Caco-2 (cell line): ENCODE data around the gene MCTS1. TPM values are rescaled to one million over a fixed set of nuclear protein-coding genes. Genes with fewer than 3 reads are reported as not detected.
"Not testable (repeated sequence)": the region's sequence is repeated elsewhere in the genome, so short reads cannot be mapped to it uniquely, and the experiment has no call there.

Experiments
- BruUV-seq: library from RNA; stranded (reverse); fragments of 400-500 nt; replicated peaks from 2 replicates; lab custom pipeline; 2021; lab: Mats Ljungman, UMichigan
- CTCF ChIA-PET: fragments of 300-600 bp; sonication (Branson Sonifier 250); formaldehyde crosslinking; loops from one replicate; lab custom pipeline; 2022; ENCODE audit warnings: antibody characterized with exemption; lab: Charles Lee
- POLR2A ChIA-PET: fragments of 300-600 bp; sonication (Branson Sonifier 250); formaldehyde crosslinking; loops from one replicate; lab custom pipeline; 2022; ENCODE audit warnings: antibody characterized with exemption; lab: Charles Lee
- DNase-seq, 2 experiments: peaks; one replicate each; pipeline versions ENCODE4 v3.0.0 to v3.0.0-alpha.2; 2020 to 2022
- H3K27me3 ChIP-seq: replicated peaks from 2 replicates; pipeline ENCODE4 v1.6.0; 2011; ENCODE audit warnings: low read length; ENCODE audit not compliant: control insufficient read depth, insufficient read depth
- H3K36me3 ChIP-seq: 2 replicates; pipeline ENCODE4 v1.5.1; 2011; ENCODE audit warnings: low read length; ENCODE audit not compliant: control insufficient read depth, insufficient read depth
- H3K4me1 ChIP-seq: fragments of 250-450 bp; sonication (Bioruptor Pico); 2 replicates; pipeline ENCODE4 v1.5.1; 2020; ENCODE audit warnings: mild to moderate bottlenecking
- H3K4me3 ChIP-seq: 2 replicates; pipeline ENCODE4 v1.5.1; 2011; ENCODE audit warnings: low read depth, mild to moderate bottlenecking, control low read depth, low read length
- H3K9me3 ChIP-seq: fragments of 250-450 bp; sonication (Bioruptor Pico); 2 replicates; pipeline ENCODE4 v1.5.1; 2020; ENCODE audit warnings: mild to moderate bottlenecking, moderate library complexity
- H3K27ac Mint-ChIP-seq: one replicate; pipeline ENCODE4 v1.8.0; 2022; ENCODE audit warnings: mixed read lengths; ENCODE audit not compliant: unreplicated experiment
- H3K27me3 Mint-ChIP-seq: one replicate; pipeline ENCODE4 v1.8.0; 2022; ENCODE audit warnings: mixed read lengths; ENCODE audit not compliant: insufficient read depth, unreplicated experiment
- H3K36me3 Mint-ChIP-seq: one replicate; pipeline ENCODE4 v1.8.0; 2022; ENCODE audit warnings: mild to moderate bottlenecking, mixed read lengths; ENCODE audit not compliant: insufficient read depth, unreplicated experiment
- H3K4me1 Mint-ChIP-seq: one replicate; pipeline ENCODE4 v1.8.0; 2022; ENCODE audit warnings: low read depth, mixed read lengths; ENCODE audit not compliant: unreplicated experiment
- H3K4me3 Mint-ChIP-seq: one replicate; pipeline ENCODE4 v1.8.0; 2022; ENCODE audit warnings: mild to moderate bottlenecking, moderate library complexity, mixed read lengths; ENCODE audit not compliant: unreplicated experiment
- H3K9me3 Mint-ChIP-seq: one replicate; pipeline ENCODE4 v1.8.0; 2022; ENCODE audit warnings: mixed read lengths; ENCODE audit not compliant: unreplicated experiment
- intact Hi-C: fragments of 100-400 bp; cut with micrococcal nuclease; formaldehyde crosslinking; loops from one replicate; pipeline ENCODE4 v1.10.0; 2022; ENCODE audit not compliant: unreplicated experiment
- total RNA-seq: library from RNA; stranded (reverse); gene quantifications from 2 replicates; pipeline ENCODE4 v1.2.3, GENCODE V29; 2022
- TF ChIP-seq, protein P1 (sequence below), 2 experiments: fragments of 200-600 bp in 1 of 2; IDR thresholded peaks; 1 replicate in 1 of 2; 2 replicates in 1 of 2; pipeline versions ENCODE4 v1.5.1 to v1.8.0; 2011 to 2022; ENCODE audit warnings: antibody characterized with exemption in 1 of 2, control low read depth in 1 of 2, inconsistent platforms in 1 of 2, low read depth in 1 of 2, low read length in 1 of 2, mild to moderate bottlenecking in 1 of 2, moderate library complexity in 1 of 2; ENCODE audit not compliant: insufficient read depth in 1 of 2, severe bottlenecking in 1 of 2, unreplicated experiment in 1 of 2

MCTS1 gene
- total RNA-seq, 1 experiment from 2014 or later = 50.5 TPM

DNA sequence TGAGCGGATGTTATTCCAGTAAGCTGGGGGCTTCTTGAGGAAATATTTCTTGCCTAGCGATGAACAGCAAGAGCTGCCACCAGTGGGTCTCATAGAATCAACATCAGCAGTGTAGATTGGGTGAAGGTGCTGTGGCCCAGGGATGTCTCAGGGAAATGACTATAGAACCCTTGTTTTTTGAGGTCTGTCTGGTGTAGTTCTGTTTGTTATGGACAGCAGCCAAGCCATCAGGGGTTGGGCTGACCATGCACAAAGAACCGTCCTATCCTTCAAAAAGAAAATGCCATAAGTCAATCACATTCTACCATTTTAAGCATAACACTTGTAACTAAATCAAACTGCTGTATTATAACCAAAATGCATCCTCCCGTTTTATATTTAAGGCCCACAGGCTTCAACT lies 43.2 kb downstream of the MCTS1 start:
- H3K4me1 Mint-ChIP-seq = no peaks in the 10 kb centered on the region
- H3K27ac Mint-ChIP-seq = no peak overlapping the region
- no peaks in the 10 kb centered on the region for H3K9me3 Mint-ChIP-seq
- Histone ChIP-seq H3K4me1 (no peaks in the 10 kb centered on the region), H3K4me3 (no peak overlapping the region), H3K9me3 (no peaks in the 10 kb centered on the region), H3K27me3 (no peaks in the 10 kb centered on the region), H3K36me3 (no peaks in the 10 kb centered on the region)
- no peak overlapping the region for H3K4me3 Mint-ChIP-seq
- TF ChIP-seq, protein P1, sequence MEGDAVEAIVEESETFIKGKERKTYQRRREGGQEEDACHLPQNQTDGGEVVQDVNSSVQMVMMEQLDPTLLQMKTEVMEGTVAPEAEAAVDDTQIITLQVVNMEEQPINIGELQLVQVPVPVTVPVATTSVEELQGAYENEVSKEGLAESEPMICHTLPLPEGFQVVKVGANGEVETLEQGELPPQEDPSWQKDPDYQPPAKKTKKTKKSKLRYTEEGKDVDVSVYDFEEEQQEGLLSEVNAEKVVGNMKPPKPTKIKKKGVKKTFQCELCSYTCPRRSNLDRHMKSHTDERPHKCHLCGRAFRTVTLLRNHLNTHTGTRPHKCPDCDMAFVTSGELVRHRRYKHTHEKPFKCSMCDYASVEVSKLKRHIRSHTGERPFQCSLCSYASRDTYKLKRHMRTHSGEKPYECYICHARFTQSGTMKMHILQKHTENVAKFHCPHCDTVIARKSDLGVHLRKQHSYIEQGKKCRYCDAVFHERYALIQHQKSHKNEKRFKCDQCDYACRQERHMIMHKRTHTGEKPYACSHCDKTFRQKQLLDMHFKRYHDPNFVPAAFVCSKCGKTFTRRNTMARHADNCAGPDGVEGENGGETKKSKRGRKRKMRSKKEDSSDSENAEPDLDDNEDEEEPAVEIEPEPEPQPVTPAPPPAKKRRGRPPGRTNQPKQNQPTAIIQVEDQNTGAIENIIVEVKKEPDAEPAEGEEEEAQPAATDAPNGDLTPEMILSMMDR (IDR thresholded peaks at IDR 0.05; ENCODE audit: insufficient read depth in 1 of 2, low read depth in 1 of 2, low read length in 1 of 2, severe bottlenecking in 1 of 2, unreplicated experiment in 1 of 2) = no peak
- DNase-seq = no peak
- intact Hi-C loops = no loop called here
- CTCF ChIA-PET = no interaction called here
- BruUV-seq = no TSS peak
- no peaks in the 10 kb centered on the region for H3K36me3 Mint-ChIP-seq
- no peaks in the 10 kb centered on the region for H3K27me3 Mint-ChIP-seq
- POLR2A ChIA-PET = no interaction called here

DNA sequence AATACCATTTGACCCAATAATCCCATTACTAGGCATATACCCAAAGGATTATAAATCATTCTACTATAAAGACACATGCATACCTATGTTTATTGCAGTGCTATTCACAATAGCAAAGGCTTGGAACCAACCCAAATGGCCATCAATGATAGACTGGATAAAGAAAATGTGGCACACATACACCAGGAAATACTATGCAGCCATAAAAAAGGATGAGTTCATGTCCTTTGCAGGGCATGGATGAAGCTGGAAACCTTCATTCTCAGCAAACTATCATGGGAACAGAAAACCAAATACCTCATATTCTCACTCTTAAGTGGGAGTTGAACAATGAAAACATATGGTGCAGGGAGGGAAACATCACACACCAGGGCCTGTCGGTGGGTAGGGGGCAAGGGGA lies 48.4 kb downstream of the MCTS1 start:
- CTCF ChIA-PET, H3K36me3 Mint-ChIP-seq, H3K4me1 ChIP-seq, H3K27ac Mint-ChIP-seq, POLR2A ChIA-PET, H3K4me1 Mint-ChIP-seq, H3K27me3 ChIP-seq, H3K9me3 Mint-ChIP-seq, H3K36me3 ChIP-seq, H3K4me3 Mint-ChIP-seq, H3K27me3 Mint-ChIP-seq, BruUV-seq, intact Hi-C loops, DNase-seq, H3K4me3 ChIP-seq, H3K9me3 ChIP-seq: not testable (repeated sequence)

DNA sequence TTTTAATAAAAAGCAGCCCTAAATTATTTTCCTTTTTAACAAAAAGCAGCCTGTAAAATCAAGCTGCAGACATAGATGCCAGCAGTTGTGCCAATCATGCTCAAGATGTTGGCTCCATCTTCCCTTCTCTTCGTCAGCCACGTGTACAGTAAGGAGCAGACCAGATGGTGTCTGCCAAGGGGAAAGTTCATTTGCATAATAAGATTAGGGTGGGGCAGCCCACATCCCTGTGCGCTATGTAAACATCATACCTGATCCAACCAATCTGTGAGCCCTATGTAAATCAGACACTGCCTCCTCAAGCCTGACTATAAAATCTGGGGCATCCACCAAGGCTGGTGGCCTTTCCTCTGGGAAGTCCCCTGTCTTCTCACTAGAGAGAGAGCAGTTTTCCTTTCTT lies 49.1 kb downstream of the MCTS1 start:
- intact Hi-C loops = no loop called here
- POLR2A ChIA-PET = no interaction called here

More for the DNA sequence above, 49.1 kb downstream of the MCTS1 start:
- CTCF ChIA-PET = no interaction called here
- TF ChIP-seq, protein P1 (IDR thresholded peaks at IDR 0.05; ENCODE audit: insufficient read depth in 1 of 2, low read depth in 1 of 2, low read length in 1 of 2, severe bottlenecking in 1 of 2, unreplicated experiment in 1 of 2) = no peak
- H3K4me1 Mint-ChIP-seq = no peaks in the 10 kb centered on the region
- H3K4me3 ChIP-seq = no peak overlapping the region
- no peaks in the 10 kb centered on the region for H3K4me1 ChIP-seq
- H3K27me3 Mint-ChIP-seq = no peaks in the 10 kb centered on the region
- no peaks in the 10 kb centered on the region for H3K9me3 Mint-ChIP-seq
- H3K27ac Mint-ChIP-seq = no peak overlapping the region
- no peak for DNase-seq
- H3K36me3 ChIP-seq = no peaks in the 10 kb centered on the region
- BruUV-seq = no TSS peak
- H3K4me3 Mint-ChIP-seq = no peak overlapping the region
- no peaks in the 10 kb centered on the region for H3K27me3 ChIP-seq
- H3K36me3 Mint-ChIP-seq = no peaks in the 10 kb centered on the region
- H3K9me3 ChIP-seq = no peaks in the 10 kb centered on the region
